GM18873 (cell line): ENCODE measurements around the gene HTR2B.
A peak's percentile ranks its signal among the peaks of the same experiment; 100 is the strongest.

Experiments
- ATAC-seq: cut with Tn5 transposase; IDR thresholded peaks from one replicate; pipeline ENCODE4 v1.9.1; 2021; ENCODE audit warnings: mild to moderate bottlenecking, moderate library complexity, moderate number of reproducible peaks; ENCODE audit not compliant: unreplicated experiment, low FRiP score

Gene HTR2B

DNA sequence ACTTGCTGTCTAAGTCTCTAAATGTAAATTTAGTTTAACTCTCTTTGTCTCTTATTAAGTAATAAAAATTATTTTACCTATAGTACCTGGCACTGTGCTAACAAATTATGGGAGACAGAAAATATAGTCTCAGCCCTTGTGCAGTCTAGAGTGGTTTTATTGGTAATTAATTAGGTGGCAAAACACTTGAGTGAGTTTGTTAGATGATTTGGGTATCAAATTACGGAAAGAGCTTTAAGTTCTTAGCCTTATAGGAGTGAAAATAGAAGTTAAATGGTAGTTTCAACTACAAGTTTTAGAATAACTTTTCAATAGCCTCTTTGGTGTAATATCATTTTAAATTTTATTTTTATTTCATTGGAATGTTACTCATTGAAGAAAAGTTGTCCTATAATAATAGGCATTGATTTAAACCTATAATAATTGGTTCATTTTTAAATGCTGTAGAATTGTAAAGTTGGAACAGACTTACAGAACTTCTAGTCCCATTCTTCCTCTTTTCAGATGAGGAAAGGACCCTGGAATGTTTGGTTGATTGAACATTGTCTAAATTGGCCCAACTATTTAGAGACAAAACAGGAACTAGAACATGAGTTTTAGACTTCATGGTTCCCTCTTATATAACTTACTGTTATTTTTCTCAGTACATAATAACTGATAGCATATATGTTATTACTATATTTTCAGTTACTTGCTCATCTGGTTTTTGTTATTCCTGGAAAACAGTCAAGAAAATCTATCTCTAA, 10.2 kb upstream of the HTR2B start:
- no peak for ATAC-seq

DNA sequence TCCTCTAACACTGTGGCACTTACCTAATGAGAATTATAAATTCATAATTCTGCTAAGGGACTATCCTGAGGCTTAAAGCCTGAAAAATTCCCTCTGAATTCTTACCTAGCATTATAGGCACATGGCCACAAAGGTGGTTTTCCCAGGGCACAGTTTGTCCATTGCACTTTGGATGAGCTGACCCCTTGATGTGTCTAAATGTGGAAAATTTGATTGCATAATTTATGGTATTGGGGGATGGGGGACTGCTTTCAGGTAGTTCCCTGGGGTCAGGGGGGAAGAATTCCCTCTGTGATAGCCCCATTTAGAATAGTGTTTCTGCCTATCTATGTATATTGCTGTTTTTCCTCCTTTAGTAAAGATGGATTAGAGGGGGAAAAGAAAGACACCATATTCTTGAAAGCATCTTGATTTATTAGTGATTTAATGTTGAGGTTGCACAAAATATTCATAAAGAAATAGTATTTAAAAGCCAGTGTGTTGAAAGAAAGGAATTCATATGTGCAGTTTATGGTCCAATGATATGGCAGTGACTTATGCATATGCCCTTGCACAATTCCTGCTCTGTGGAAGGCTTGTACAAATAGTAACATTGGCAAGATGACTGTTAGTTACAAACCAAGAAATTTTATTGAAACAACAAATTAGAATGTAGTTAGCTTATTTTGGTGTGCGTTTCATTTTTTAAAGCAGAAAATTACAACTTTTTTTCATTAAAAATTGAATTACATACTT, 8.7 kb upstream of the HTR2B start:
- ATAC-seq: no peak

DNA sequence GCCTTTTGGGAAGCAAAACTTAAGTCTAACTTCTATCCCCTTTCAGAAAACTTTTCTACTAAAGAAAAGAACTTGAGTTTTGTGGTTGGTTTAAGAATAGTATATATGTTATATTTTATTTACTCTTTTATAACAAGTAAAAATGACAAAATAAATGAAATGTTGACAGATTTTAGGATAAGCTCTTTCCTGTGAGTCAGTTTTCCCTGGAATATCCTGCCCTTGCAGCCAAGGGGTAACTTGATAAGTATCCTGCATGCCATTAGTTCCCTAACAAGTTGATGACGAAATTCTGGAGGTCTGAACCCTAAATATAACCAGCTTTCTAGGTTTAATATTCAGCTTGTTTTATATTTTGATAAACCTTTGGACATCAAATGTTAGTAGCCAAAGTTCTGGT, 7.3 kb upstream of the HTR2B start:
- ATAC-seq: no peak

GRCh38 chr2:231130336-231131056, 5.7 kb upstream of the HTR2B start:
- no peak for ATAC-seq

- no peak for ATAC-seq
Measured at GRCh38 chr2:231129216-231129615, 4.4 kb upstream of the HTR2B start.

DNA sequence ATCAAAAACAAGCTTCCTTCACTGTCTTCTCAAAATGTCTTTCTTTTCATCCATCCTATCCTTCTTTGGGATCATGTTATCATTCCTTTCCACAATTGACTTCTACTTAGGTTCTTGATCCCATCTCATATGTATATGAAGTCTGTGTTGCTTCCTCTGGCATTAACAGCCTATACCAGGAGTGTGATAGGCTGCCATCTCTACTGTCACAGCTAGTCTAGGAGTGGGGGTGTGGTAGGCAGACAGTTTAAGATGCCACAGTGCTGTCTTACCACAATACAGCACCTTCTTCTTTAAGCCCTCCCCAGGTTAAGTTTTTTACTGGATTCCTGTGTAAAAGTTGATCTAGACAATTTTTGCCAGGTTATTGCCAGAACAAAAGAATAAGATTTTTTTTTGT, 3.7 kb upstream of the HTR2B start:
- ATAC-seq: no peak

GRCh38 chr2:231127936-231128335, 3.1 kb upstream of the HTR2B start:
- ATAC-seq: no peak

DNA sequence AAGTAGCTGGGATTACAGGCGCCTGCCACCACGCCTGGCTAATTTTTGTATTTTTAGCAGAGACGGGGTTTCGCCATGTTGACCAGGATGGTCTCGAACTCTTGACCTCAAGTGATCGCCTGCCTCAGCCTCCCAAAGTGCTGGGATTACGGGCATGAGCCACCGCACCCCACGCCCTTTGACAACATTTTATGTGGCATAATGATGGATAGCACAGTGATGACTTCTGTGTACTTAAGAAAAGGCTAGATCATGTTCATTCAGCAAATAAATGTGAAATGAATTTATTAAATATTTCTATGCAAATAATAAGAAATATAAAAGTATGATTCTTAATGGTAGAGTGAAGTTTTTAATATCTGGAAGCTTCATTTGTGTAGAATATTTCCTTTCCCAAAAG, 2.6 kb upstream of the HTR2B start:
- ATAC-seq: no peak

GRCh38 chr2:231126123-231126522, 1.3 kb upstream of the HTR2B start:
- no peak for ATAC-seq

DNA sequence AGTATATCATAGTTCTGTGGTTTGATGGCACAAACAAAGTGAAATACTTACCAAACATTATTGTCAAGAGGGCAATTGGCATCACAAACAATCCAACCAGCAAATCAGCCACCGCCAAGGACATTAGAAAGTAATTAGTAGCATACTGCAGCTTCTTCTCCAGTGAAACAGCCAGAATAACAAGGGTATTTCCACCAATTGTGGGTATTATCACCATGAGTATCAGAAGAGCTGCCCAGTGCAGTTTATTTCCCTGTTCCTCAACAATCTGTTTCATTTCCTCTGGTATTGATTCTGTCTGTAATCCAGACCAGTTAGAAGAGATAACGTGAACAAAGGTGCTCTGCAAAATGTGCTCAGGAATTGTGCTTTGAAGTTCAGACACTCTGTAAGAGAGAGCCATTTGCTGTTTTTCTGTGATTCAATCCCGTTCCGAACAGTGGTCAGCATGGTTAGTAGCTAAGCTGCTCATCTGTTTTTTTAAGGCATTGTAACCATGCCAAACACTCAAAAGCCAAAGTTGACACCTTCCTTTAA, 1.4 kb downstream of the HTR2B start:
- ATAC-seq: no peak

GRCh38 chr2:231118614-231118942, 6.3 kb downstream of the HTR2B start:
- no peak for ATAC-seq

DNA sequence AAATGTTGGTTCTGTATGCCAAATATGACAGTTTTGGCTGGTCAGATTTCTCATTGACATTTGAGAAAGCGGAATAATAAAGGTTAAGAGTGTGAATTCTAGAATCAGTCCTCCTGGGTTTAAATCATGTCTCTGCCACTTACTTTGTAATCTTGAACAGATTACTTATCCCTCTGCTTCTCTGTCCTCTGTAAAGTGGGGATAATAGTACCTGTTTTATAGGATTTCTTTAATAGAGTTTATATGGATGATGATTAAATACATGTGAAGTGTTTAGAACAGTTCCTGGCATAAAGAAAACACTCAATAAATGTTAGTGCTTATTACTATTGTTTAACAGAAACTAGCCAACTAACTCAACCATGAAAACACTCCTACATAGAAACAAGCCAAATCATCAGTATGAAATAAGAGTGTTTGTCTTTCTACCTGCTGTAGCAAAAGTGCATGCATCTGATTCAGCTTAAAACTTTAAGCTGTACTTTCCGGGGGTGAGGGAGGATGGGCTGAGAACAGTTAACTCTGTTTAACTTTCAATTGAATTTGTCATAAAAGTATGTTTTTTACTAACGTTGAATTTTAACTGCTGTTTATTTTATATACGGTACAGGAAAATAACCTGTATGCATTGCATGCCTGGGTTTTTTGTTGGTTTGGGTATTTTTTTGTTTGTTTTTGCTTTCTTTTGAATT, 6.8 kb downstream of the HTR2B start:
- ATAC-seq: no peak

DNA sequence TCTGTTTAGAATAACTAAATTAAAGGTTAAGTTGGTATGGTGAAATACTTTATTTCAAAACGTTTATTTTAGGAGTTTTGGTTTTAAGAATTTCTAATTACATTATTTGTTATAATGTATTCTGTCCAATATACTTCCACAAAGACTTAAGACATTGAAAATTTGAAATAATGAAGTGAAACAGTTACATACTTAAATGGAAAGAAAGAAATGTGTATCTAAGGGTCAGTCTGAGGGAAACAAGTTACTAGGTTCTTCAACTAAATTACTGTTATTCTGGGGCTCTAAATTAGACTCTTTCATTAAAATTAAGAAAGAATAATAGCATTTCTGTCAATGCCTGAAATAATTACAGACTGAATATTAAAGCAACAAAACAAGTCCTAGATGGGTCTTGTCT, 7.7 kb downstream of the HTR2B start:
- ATAC-seq: no peak

- no peak for ATAC-seq
Measured at GRCh38 chr2:231115651-231116050, 9.2 kb downstream of the HTR2B start.

- ATAC-seq: no peak
Measured at GRCh38 chr2:231113489-231113888, 11.4 kb downstream of the HTR2B start.

DNA sequence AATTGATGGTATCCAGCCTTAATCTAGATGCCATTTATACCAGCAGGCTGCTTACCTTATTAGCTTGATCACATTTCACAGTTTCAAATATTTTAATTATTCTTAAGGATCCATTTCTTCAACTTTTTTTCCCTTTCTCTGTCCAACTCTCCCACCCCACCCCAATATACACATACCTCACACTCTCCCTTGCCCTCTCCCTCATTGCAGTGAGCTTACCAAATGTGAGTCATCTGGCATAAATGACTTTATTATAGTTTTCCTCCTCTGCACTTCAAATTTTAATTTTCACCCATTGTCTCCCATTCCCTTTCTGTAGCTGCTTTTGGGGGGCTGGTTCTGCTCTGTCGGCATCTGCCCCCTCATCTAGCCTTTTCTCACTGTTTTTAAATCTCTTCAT, 12.9 kb downstream of the HTR2B start:
- no peak for ATAC-seq

GRCh38 chr2:231110551-231110950, 14.3 kb downstream of the HTR2B start:
- ATAC-seq: no peak

GRCh38 chr2:231104115-231104713, 20.6 kb downstream of the HTR2B start:
- peak; percentile 73 for ATAC-seq

DNA sequence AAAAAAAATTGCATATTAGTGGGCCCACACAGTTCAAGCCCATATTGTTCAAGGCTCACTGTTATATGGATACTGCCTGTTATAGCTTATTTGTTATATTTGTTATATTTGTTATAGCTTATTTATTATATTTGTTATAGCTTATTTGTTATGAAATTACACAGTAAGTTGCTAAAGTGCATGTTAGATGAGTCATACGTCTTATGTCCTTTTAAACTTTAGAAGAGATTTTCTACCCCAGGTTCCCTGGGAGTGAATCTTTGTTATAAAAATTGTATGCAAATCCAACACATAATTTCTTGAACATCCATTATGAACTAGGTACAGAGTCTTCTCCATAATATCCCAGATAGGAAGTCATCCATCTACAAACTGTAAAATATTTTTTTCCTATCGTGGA, 22.1 kb downstream of the HTR2B start:
- ATAC-seq: no peak

DNA sequence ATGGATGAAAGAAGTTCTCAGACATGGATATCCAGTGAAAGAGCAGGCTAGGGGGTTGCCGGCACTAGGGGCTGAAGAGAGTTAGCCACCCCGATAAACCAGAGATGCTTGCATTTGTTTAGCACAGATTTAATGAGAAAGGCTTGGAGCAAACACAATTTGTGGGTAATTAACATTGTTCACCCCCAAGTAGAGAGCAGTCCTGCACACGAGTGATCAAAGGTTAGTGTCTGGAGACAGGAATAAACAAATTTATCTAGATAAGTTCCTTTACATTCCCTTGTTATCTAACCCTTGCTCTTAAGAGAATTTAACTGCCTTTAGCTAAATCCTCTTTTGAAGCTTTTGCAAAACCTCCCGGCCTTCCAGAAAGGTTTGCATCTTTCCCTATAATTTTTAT, 23.9 kb downstream of the HTR2B start:
- ATAC-seq: no peak
